A549 (cell line): Measurements from ENCODE around the gene PGF. TPM values are rescaled to one million over a fixed set of nuclear protein-coding genes. Genes with fewer than 3 reads are reported as not detected.

Experiments used
- ATAC-seq, 2 experiments: fragments of 200-7000 bp in 1 of 2; fragments of >200 bp in 1 of 2; cut with Nextera tagmentation in 1 of 2; cut with Tn5 transposase in 1 of 2; 3 replicates each; pipeline versions ENCODE4 v1.8.0 to v1.9.1; 2018 to 2020; ENCODE audit warnings: mild to moderate bottlenecking in 1 of 2, moderate library complexity in 1 of 2
- CTCF ChIA-PET: fragments of 300-600 bp; sonication (Branson Sonifier 250); formaldehyde crosslinking; extraction: SDS; loops from one replicate; lab custom pipeline; 2021; ENCODE audit warnings: antibody characterized with exemption, inconsistent platforms; lab: Yijun Ruan, JAX
- POLR2A ChIA-PET: fragments of 350-600 bp; formaldehyde crosslinking; extraction: SDS; loops from one replicate; lab custom pipeline; 2021; ENCODE audit warnings: antibody characterized with exemption, inconsistent platforms; lab: Yijun Ruan, JAX
- DNase-seq, 2 experiments: peaks; one replicate each; pipeline versions ENCODE4 v3.0.0 to v3.0.0-alpha.2; 2011 to 2016; ENCODE audit warnings: low read depth in 1 of 2, low spot score in 1 of 2
- FAIRE-seq: peaks from 2 replicates; lab custom pipeline; 2011; peaks lifted over from hg19 to GRCh38; lab: Jason Lieb, UNC
- H3K27ac ChIP-seq, 2 experiments: fragments of >200 bp; sonication (Bioruptor Twin); formaldehyde crosslinking; 3 replicates each; pipeline ENCODE4 v1.5.1; 2016 to 2017
- H3K4me1 ChIP-seq: fragments of >200 bp; sonication (Bioruptor Twin); formaldehyde crosslinking; 3 replicates; pipeline ENCODE4 v1.6.1; 2016
- H3K4me2 ChIP-seq: fragments of >200 bp; sonication (Bioruptor Twin); formaldehyde crosslinking; 3 replicates; pipeline ENCODE4 v1.6.1; 2016
- H3K4me3 ChIP-seq: fragments of >200 bp; sonication (Bioruptor Twin); formaldehyde crosslinking; 3 replicates; pipeline ENCODE4 v1.5.1; 2016
- H3K9me3 ChIP-seq: fragments of >200 bp; sonication (Bioruptor Twin); formaldehyde crosslinking; 3 replicates; pipeline ENCODE4 v1.6.1; 2016
- ATOH8 ChIP-seq: fragments of 250-450 bp; sonication (Bioruptor Pico); IDR thresholded peaks from 2 replicates; pipeline ENCODE4 v1.5.0; 2020; ENCODE audit warnings: low read depth, mild to moderate bottlenecking, moderate library complexity
- CBX2 ChIP-seq: fragments of 200-600 bp; sonication (generic); IDR thresholded peaks from 2 replicates; pipeline ENCODE4 v1.6.1; 2016; ENCODE audit warnings: low read depth, mild to moderate bottlenecking, borderline replicate concordance
- CEBPB ChIP-seq, 2 experiments: fragments of >200 bp in 1 of 2; sonication (Bioruptor Twin) in 1 of 2; formaldehyde crosslinking in 1 of 2; IDR thresholded peaks; 2 replicates each; pipeline ENCODE4 v1.6.1; 2012 to 2016
- CHD2 ChIP-seq: fragments of 150-350 bp; IDR thresholded peaks from 2 replicates; pipeline ENCODE4 v1.6.1; 2014; ENCODE audit warnings: low read length; ENCODE audit not compliant: partially characterized antibody
- CTCF ChIP-seq: fragments of >200 bp; sonication (Bioruptor Twin); formaldehyde crosslinking; IDR thresholded peaks from 3 replicates; pipeline ENCODE4 v1.5.1; 2016
- ESRRA ChIP-seq: fragments of 150-350 bp; IDR thresholded peaks from 2 replicates; pipeline ENCODE4 v1.6.1; 2014; ENCODE audit warnings: mild to moderate bottlenecking, low read length, borderline replicate concordance
- HDAC2 ChIP-seq: fragments of 200-600 bp; sonication (generic); IDR thresholded peaks from 2 replicates; pipeline ENCODE4 v1.6.1; 2016
- HEYL ChIP-seq: fragments of 250-450 bp; sonication (Bioruptor Pico); IDR thresholded peaks from 2 replicates; pipeline ENCODE4 v1.8.0; 2021; ENCODE audit warnings: mild to moderate bottlenecking, moderate library complexity
- HMGXB4 ChIP-seq: fragments of 250-450 bp; sonication (Bioruptor Pico); IDR thresholded peaks from 2 replicates; pipeline ENCODE4 v1.5.0; 2021; ENCODE audit warnings: mild to moderate bottlenecking, moderate library complexity, borderline replicate concordance
- HOXA7 ChIP-seq: fragments of 250-450 bp; sonication (Bioruptor Pico); IDR thresholded peaks from 2 replicates; pipeline ENCODE4 v1.5.0; 2020; ENCODE audit warnings: mild to moderate bottlenecking, moderate library complexity
- JUN ChIP-seq, 2 experiments: fragments of >200 bp; sonication (Bioruptor Twin); formaldehyde crosslinking; IDR thresholded peaks; 2 replicates in 1 of 2; 3 replicates in 1 of 2; pipeline ENCODE4 v1.6.1; 2016 to 2017
- KDM5A ChIP-seq: fragments of 200-600 bp; sonication (generic); IDR thresholded peaks from 2 replicates; pipeline ENCODE4 v1.6.1; 2016; ENCODE audit warnings: antibody characterized with exemption, mild to moderate bottlenecking
- MAFK ChIP-seq: fragments of 450-650 bp; IDR thresholded peaks from 2 replicates; pipeline ENCODE4 v1.6.1; 2014; ENCODE audit not compliant: partially characterized antibody
- MAZ ChIP-seq: fragments of 150-350 bp; IDR thresholded peaks from 2 replicates; pipeline ENCODE4 v1.6.1; 2014; ENCODE audit warnings: antibody characterized with exemption, low read depth, low read length, borderline replicate concordance
- MYC ChIP-seq: IDR thresholded peaks from 2 replicates; pipeline ENCODE4 v1.6.1; 2012; ENCODE audit warnings: mild to moderate bottlenecking, inconsistent platforms, low read length, improper control_type of control experiment, borderline replicate concordance
- NPAS2 ChIP-seq: fragments of 250-450 bp; sonication (Bioruptor Pico); IDR thresholded peaks from 2 replicates; pipeline ENCODE4 v1.8.0; 2022; ENCODE audit warnings: mild to moderate bottlenecking, moderate library complexity, borderline replicate concordance
- PHF8 ChIP-seq: fragments of 200-600 bp; sonication (generic); IDR thresholded peaks from 2 replicates; pipeline ENCODE4 v1.6.1; 2016; ENCODE audit warnings: low read depth, mild to moderate bottlenecking, antibody characterized with exemption, moderate library complexity, borderline replicate concordance
- POLR2AphosphoS2 ChIP-seq: conservative IDR thresholded peaks from 2 replicates; pipeline ENCODE4 v1.6.1; 2012; ENCODE audit warnings: low read length, improper control_type of control experiment, inconsistent platforms
- RARB ChIP-seq: fragments of 250-450 bp; sonication (Bioruptor Pico); IDR thresholded peaks from 2 replicates; pipeline ENCODE4 v1.8.0; 2021; ENCODE audit warnings: mild to moderate bottlenecking, moderate library complexity
- RFX5 ChIP-seq: fragments of 450-650 bp; IDR thresholded peaks from 2 replicates; pipeline ENCODE4 v1.7.1; 2014; ENCODE audit warnings: antibody characterized with exemption, mild to moderate bottlenecking, moderate library complexity
- RNF2 ChIP-seq: fragments of 200-600 bp; sonication (generic); IDR thresholded peaks from 2 replicates; pipeline ENCODE4 v1.6.1; 2016; ENCODE audit warnings: low read depth, mild to moderate bottlenecking, antibody characterized with exemption, moderate library complexity, borderline replicate concordance
- ZNF302 ChIP-seq: fragments of 250-450 bp; sonication (Bioruptor Pico); IDR thresholded peaks from 2 replicates; pipeline ENCODE4 v1.9.0; 2021; ENCODE audit warnings: inconsistent platforms, mild to moderate bottlenecking, moderate library complexity
- WGBS: methylation state at CpG from one replicate; pipeline ENCODE4 v1.1.6; 2017; ENCODE audit errors: missing lambda C conversion rate; 5-methylcytosine and 5-hydroxymethylcytosine counted together
- polyA plus RNA-seq, 4 experiments: library from polyadenylated mRNA; depleted of rRNA in 3 of 4; stranded (reverse); fragments of >200 nt; fragmentation: RNase III in 1 of 4; extraction: RNeasy Plus Mini Kit Qiagen cat#74134 plus additional on column Dnase treatment in 1 of 4; gene quantifications; 2 replicates in 3 of 4; 3 replicates in 1 of 4; pipeline ENCODE4 v1.2.3, GENCODE V29; 2011 to 2017
- TF ChIP-seq, protein P1 (sequence below): fragments of 450-650 bp; IDR thresholded peaks from 2 replicates; pipeline ENCODE4 v1.6.1; 2014; ENCODE audit warnings: antibody characterized with exemption
- TF ChIP-seq, protein P2 (sequence below): fragments of >200 bp; sonication (Bioruptor Twin); formaldehyde crosslinking; IDR thresholded peaks from 2 replicates; pipeline ENCODE4 v1.6.1; 2016
- TF ChIP-seq, protein P3 (sequence below): fragments of 200-600 bp; sonication (generic); IDR thresholded peaks from 2 replicates; pipeline ENCODE4 v1.6.1; 2016; ENCODE audit warnings: antibody characterized with exemption, mild to moderate bottlenecking, moderate library complexity

Gene PGF
- polyA plus RNA-seq, 2 of the 4 experiments (the other 2 are of a cell fraction), result 0.63 to 1.1 TPM

- ATAC-seq, result no peak
These were observed 19.8 kb upstream of the PGF start for GRCh38 chr14:74975059-74975810.

DNA sequence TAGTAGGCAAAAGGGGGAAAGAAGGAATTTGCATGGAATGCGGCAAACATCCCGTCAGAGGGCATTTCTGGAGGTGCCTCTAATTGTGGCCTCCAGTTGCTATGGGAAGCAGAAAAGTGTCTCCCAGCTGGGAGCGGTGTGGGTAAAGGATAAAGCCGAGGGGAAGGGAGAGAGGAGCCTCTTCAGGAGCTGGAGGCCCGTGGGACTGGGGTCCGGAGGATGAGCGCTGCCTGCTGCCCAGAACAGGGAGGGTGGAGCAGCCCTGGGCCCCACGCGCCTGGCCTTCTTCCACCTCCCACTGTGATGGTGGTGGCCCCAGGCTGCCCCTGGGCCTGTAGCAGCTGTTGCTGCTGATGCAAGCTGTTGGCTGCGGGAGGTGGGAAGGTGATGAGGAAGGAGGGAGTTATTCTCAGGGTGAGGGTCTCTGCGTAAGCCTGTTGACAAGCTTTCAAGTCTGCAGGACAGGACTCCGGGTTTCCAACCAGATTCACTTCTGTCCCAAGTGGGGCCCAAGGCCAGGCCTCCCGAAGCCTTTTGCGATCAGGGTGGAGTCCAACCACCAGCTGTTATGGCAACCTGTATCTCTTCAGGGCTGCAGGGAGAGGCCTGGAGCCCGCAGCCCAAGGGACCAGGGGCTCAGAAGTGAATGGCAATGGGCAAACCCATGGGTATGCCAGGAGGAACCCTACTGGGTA is 19.1 kb upstream of the PGF start:
- Histone ChIP-seq H3K4me2 (no peak overlapping the region), H3K4me3 (no peak overlapping the region), H3K9me3 (no peaks in the 10 kb centered on the region), H3K27ac (no peak overlapping the region), H3K4me1 (no peaks in the 10 kb centered on the region)
- 77% methylated on average over 13 of the region's 15 CpGs for WGBS
- no peak for ATAC-seq
- POLR2A ChIA-PET, result no interaction called here
- no peak for FAIRE-seq
- CTCF ChIA-PET, result interaction anchor here (0.8 to 2.9 kb wide), 6 partner anchors 11 to 114 kb away, joined by 3 to 10 read pairs (median 3); no protein-coding TSS in a partner anchor
- no peak for DNase-seq
- no peak for TF ChIP-seq CBX2
- no peak for TF ChIP-seq RNF2
- TF ChIP-seq HMGXB4 (CRISPR knock-in tag), result no peak
- TF ChIP-seq, protein P1, sequence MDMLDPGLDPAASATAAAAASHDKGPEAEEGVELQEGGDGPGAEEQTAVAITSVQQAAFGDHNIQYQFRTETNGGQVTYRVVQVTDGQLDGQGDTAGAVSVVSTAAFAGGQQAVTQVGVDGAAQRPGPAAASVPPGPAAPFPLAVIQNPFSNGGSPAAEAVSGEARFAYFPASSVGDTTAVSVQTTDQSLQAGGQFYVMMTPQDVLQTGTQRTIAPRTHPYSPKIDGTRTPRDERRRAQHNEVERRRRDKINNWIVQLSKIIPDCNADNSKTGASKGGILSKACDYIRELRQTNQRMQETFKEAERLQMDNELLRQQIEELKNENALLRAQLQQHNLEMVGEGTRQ, result no peak
- TF ChIP-seq MYC, result no peak
- no peak for TF ChIP-seq ZNF302 (CRISPR knock-in tag)
- TF ChIP-seq, protein P2, sequence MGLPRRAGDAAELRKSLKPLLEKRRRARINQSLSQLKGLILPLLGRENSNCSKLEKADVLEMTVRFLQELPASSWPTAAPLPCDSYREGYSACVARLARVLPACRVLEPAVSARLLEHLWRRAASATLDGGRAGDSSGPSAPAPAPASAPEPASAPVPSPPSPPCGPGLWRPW, result no peak
- no peak for TF ChIP-seq KDM5A

More at GRCh38 chr14:74975059-74975810, 19.8 kb upstream of the PGF start:
- DNase-seq (no peak), FAIRE-seq (no peak)
- ChIA-PET CTCF (interaction anchor here (0.9 to 2.9 kb wide), 5 partner anchors 10 to 113 kb away, joined by 3 to 10 read pairs (median 3); no protein-coding TSS in a partner anchor), POLR2A (no interaction called here)
- no peak overlapping the region for H3K4me3 ChIP-seq
- no peak overlapping the region for H3K4me2 ChIP-seq
- H3K9me3 ChIP-seq, result no peaks in the 10 kb centered on the region
- no peaks in the 10 kb centered on the region for H3K4me1 ChIP-seq
- WGBS, result 85% methylated on average over 6 of the region's 12 CpGs
- TF ChIP-seq CTCF, result no peak
- no peak for TF ChIP-seq NPAS2 (CRISPR knock-in tag)
- TF ChIP-seq MAFK, result no peak
- no peak for TF ChIP-seq HEYL
- no peak for TF ChIP-seq CHD2
- TF ChIP-seq, protein P3, sequence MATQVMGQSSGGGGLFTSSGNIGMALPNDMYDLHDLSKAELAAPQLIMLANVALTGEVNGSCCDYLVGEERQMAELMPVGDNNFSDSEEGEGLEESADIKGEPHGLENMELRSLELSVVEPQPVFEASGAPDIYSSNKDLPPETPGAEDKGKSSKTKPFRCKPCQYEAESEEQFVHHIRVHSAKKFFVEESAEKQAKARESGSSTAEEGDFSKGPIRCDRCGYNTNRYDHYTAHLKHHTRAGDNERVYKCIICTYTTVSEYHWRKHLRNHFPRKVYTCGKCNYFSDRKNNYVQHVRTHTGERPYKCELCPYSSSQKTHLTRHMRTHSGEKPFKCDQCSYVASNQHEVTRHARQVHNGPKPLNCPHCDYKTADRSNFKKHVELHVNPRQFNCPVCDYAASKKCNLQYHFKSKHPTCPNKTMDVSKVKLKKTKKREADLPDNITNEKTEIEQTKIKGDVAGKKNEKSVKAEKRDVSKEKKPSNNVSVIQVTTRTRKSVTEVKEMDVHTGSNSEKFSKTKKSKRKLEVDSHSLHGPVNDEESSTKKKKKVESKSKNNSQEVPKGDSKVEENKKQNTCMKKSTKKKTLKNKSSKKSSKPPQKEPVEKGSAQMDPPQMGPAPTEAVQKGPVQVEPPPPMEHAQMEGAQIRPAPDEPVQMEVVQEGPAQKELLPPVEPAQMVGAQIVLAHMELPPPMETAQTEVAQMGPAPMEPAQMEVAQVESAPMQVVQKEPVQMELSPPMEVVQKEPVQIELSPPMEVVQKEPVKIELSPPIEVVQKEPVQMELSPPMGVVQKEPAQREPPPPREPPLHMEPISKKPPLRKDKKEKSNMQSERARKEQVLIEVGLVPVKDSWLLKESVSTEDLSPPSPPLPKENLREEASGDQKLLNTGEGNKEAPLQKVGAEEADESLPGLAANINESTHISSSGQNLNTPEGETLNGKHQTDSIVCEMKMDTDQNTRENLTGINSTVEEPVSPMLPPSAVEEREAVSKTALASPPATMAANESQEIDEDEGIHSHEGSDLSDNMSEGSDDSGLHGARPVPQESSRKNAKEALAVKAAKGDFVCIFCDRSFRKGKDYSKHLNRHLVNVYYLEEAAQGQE, result no peak
- no peak for TF ChIP-seq ZNF302 (CRISPR knock-in tag)
- no peak for TF ChIP-seq ESRRA
- no peak for TF ChIP-seq ATOH8 (CRISPR knock-in tag)
- no peak for TF ChIP-seq CEBPB (IDR thresholded peaks at IDR 0.05)
- no peak for TF ChIP-seq HOXA7 (CRISPR knock-in tag)
- no peak for TF ChIP-seq PHF8
- no peak for TF ChIP-seq MAZ
- no peak for TF ChIP-seq RARB (CRISPR knock-in tag)
- TF ChIP-seq RFX5, result no peak
- TF ChIP-seq HDAC2, result no peak
- TF ChIP-seq POLR2AphosphoS2, result no peak
- TF ChIP-seq JUN (IDR thresholded peaks at IDR 0.05), result no peak
- TF ChIP-seq, protein P2, result no peak
- no peak overlapping the region for H3K27ac ChIP-seq
